Aorta (tissue), 5 donors: Measurements from ENCODE around the gene STXBP5. TPM values are rescaled to one million over a fixed set of nuclear protein-coding genes. Genes with fewer than 3 reads are reported as not detected.
A peak's percentile ranks its signal among the peaks of the same experiment; 100 is the strongest.

Source experiments
- ATAC-seq: fragments of 200-7000 bp; cut with Tn5 transposase; one replicate; pipeline ENCODE4 v1.9.1; 2022; ENCODE audit warnings: moderate library complexity; ENCODE audit not compliant: low FRiP score
- DNase-seq, 2 donors: peaks; one replicate each; pipeline ENCODE4 v3.0.0-alpha.2; 2020
- H3K27ac ChIP-seq, 2 donors: one replicate each; pipeline ENCODE4 v1.5.1; 2013; ENCODE audit warnings: low read length in 2 of 2, mild to moderate bottlenecking in 2 of 2, moderate library complexity in 2 of 2, control low read depth in 1 of 2, inconsistent platforms in 1 of 2, low read depth in 1 of 2
- H3K27me3 ChIP-seq, 2 donors: one replicate each; pipeline ENCODE4 v1.6.1; 2013; ENCODE audit warnings: control low read depth in 1 of 2, low read length in 1 of 2, mild to moderate bottlenecking in 1 of 2, moderate library complexity in 1 of 2; ENCODE audit not compliant: insufficient read depth in 2 of 2, control insufficient read depth in 1 of 2
- H3K36me3 ChIP-seq, 2 donors: one replicate each; pipeline ENCODE4 v1.6.1; 2013; ENCODE audit warnings: control low read depth in 1 of 2, low read length in 1 of 2, mild to moderate bottlenecking in 1 of 2; ENCODE audit not compliant: insufficient read depth in 2 of 2, control insufficient read depth in 1 of 2
- H3K4me1 ChIP-seq, 2 donors: one replicate each; pipeline ENCODE4 v1.6.1; 2013; ENCODE audit warnings: low read length in 2 of 2, control low read depth in 1 of 2, mild to moderate bottlenecking in 1 of 2, moderate library complexity in 1 of 2; ENCODE audit not compliant: insufficient read depth in 2 of 2, control insufficient read depth in 1 of 2
- H3K4me3 ChIP-seq, 2 donors: one replicate each; pipeline ENCODE4 v1.5.1; 2013; ENCODE audit warnings: low read length in 2 of 2, control low read depth in 1 of 2, mild to moderate bottlenecking in 1 of 2
- H3K9me3 ChIP-seq: one replicate; pipeline ENCODE4 v1.6.1; 2013; ENCODE audit warnings: mild to moderate bottlenecking, low read length; ENCODE audit not compliant: control insufficient read depth
- WGBS, 2 donors: extraction: QIAGEN DNeasy Blood & Tissue Kit; methylation state at CpG; one replicate each; pipeline ENCODE4 v1.1.7; 2013; 5-methylcytosine and 5-hydroxymethylcytosine counted together
- intact Hi-C, 2 donors: fragments of 100-400 bp; cut with DNase I; formaldehyde crosslinking; loops; one replicate each; pipeline versions ENCODE4 v1.14.2 to v1.15.0; 2022
- polyA plus RNA-seq, 2 donors: library from polyadenylated mRNA; stranded (reverse); fragments of 200-250 nt; gene quantifications; one replicate each; pipeline ENCODE4 v1.2.3, GENCODE V29; 2013
- total RNA-seq, 2 donors: library from RNA; stranded (reverse); fragmentation: NEBNext Ultra II Directional; extraction: Animal tissue kit (Norgen Biotek cat#: 25700); gene quantifications; one replicate each; pipeline ENCODE4 v1.2.1, GENCODE V29; 2021
- donor health status: healthy with polysubstance abuse.
- donor health status: Bipolar disorder and iron deficiency.
- donor health status: DM: no; HTN: no; CAD: no.
- donor health status: DM: no; HTN: no; CAD: no.
- donor health status: DM: yes; HTN: yes; CAD: no.

The STXBP5 gene
- total and polyA plus RNA-seq, 4 donors = 7.1 to 28.9 (median 19.9) TPM

- no peaks in the 10 kb centered on the region for H3K9me3 ChIP-seq
- ATAC-seq = no peak
These were observed 75.2 kb downstream of the STXBP5 start for GRCh38 chr6:147279427-147279826.

GRCh38 chr6:147281895-147282565 is 77.8 kb downstream of the STXBP5 start:
- peaks cover 0 to 2% of the 10 kb centered on the region in 2 donors for H3K36me3 ChIP-seq

More at GRCh38 chr6:147279427-147279826, 75.2 kb downstream of the STXBP5 start:
- Histone ChIP-seq H3K27me3 (no peaks in the 10 kb centered on the region), H3K36me3 (peaks cover 0 to 2% of the 10 kb centered on the region in 2 donors), H3K4me3 (no peak overlapping the region), H3K4me1 (no peaks in the 10 kb centered on the region), H3K27ac (no peak overlapping the region)
- DNase-seq = no peak
- 93 to 94% methylated on average over 2 of the region's 2 CpGs for WGBS, 2 donors
- intact Hi-C loops = no loop called here

DNA sequence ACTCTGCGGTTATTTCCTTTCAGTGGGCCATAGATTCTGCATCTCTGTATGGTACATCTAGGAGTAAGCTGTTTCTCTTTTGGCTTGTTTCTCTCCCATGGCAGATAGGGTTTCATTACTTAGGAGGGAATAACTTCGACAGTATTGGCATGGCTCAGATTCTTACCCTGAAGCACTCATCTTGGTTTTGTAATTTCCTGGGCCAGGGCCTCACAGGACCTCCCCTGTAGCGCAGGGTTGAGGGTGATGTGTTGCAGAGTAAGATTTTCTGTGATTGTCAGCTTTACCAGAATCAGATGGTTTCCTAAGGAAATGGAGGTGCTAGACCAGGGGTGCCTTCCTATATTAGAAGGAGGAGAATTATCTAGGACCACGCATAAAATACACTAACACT is 78.3 kb downstream of the STXBP5 start:
- no peaks in the 10 kb centered on the region for H3K4me1 ChIP-seq
- intact Hi-C loops = no loop called here
- ATAC-seq (no peak), DNase-seq (no peak)
- WGBS, 2 donors = 89 to 91% methylated on average over 4 of the region's 4 CpGs
- H3K9me3 ChIP-seq = no peaks in the 10 kb centered on the region
- H3K27me3 ChIP-seq = no peaks in the 10 kb centered on the region
- H3K27ac ChIP-seq = no peak overlapping the region
- H3K36me3 ChIP-seq = peaks cover 0 to 2% of the 10 kb centered on the region in 2 donors
- H3K4me3 ChIP-seq = no peak overlapping the region

More at GRCh38 chr6:147281895-147282565, 77.8 kb downstream of the STXBP5 start:
- no peaks in the 10 kb centered on the region for H3K9me3 ChIP-seq
- no peaks in the 10 kb centered on the region for H3K27me3 ChIP-seq
- no peak overlapping the region for H3K4me3 ChIP-seq
- intact Hi-C loops = no loop called here
- DNase-seq (no peak), ATAC-seq (no peak)
- no peak overlapping the region for H3K27ac ChIP-seq
- WGBS, 2 donors = 96 to 99% methylated on average over 2 of the region's 2 CpGs
- H3K4me1 ChIP-seq = no peaks in the 10 kb centered on the region

DNA sequence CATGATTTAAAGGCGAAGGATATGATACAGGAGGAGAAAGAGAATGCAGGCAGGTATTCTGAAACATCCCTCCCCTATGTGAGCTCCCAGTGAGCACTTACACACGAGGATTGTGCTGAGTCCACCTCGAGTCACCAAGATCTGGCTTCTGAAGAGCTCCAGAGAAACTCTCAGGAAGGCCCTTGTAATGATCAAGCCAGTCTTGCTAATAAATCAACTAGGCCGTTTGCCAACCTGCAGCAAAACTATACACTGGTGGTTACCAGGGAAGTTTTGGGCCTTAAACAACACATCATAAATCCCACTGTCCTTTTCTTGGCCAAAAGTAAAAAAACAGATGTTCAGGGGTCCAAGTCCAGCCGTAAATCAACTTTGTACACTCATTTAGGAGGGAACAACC is 79.2 kb downstream of the STXBP5 start:
- Histone ChIP-seq H3K36me3 (peaks cover 0 to 2% of the 10 kb centered on the region in 2 donors), H3K4me1 (peaks cover 0 to 2% of the 10 kb centered on the region in 2 donors), H3K9me3 (no peaks in the 10 kb centered on the region), H3K27ac (no peak overlapping the region), H3K27me3 (no peaks in the 10 kb centered on the region), H3K4me3 (no peak overlapping the region)
- ATAC-seq = no peak
- WGBS, 2 donors = 69 to 74% methylated on average over 5 of the region's 5 CpGs
- intact Hi-C loops = no loop called here
- no peak for DNase-seq

DNA sequence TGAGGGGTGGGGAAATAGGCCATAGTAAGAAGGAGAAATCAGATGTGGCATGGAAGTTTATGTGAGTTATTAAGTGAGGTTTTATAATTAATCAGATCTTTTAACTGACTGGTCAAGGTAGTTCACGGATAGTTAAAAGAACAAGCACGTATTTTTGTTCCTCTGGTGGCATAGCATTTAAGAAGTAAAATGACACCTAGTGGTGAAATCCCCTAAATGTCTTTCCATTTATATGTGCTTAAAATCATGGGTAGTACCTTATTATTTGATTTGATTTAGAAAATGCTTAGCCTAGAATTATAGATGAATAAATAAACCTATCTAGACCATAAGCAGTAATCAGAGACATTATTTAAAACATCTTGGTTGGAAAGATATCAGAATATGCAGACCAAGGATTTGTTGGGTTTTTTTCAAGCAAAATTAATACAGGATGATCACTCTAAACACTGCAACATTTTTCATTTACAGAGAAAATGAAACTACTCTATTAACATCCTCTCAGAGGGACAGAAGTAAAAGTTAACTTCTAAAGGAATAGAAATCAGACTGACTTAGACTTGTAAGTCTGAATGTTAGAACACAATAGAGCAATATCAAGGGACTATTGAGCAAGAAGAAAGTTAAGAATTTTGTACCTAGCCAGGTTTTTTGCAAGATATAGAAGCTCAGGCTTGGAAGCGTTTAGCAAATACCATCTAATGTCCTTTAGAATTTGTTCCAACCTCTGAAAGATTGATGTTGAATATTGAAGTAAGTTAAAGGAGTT is 81.1 kb downstream of the STXBP5 start:
- no peak overlapping the region for H3K4me3 ChIP-seq
- peaks cover 0 to 2% of the 10 kb centered on the region in 2 donors for H3K4me1 ChIP-seq
- H3K9me3 ChIP-seq = no peaks in the 10 kb centered on the region
- no peaks in the 10 kb centered on the region for H3K36me3 ChIP-seq
- WGBS, 2 donors = 24 to 29% methylated on average over 3 of the region's 3 CpGs
- intact Hi-C loops = loop anchor here (2.0 to 5.0 kb wide), 3 partner anchors 83 to 428 kb away; partner anchors contain the start of gene STXBP5 (in 1 of the 2)
- ATAC-seq = peak; percentile 81
- no peak for DNase-seq
- H3K27me3 ChIP-seq = no peaks in the 10 kb centered on the region
- H3K27ac ChIP-seq = no peak overlapping the region

DNA sequence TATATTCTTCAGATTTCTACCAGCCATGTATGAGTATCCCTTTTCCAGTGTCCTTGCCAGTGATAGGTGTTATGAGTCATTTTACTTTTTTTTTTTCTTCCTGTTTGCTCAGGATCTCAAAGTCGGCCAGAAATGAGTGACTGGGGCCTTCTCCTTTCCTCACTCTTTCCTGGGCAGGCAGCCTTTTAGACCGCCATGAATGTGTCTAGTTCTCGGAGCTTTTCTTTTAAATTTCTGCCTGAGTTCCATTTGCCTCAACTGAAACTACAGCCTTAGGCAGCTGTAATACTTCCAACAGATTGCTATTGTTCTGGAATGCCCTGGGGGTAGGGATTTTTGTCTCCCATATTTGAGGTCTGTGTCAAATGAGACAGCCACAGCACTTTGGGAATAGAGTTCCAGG is 83.7 kb downstream of the STXBP5 start:
- intact Hi-C loops = loop anchor here in 1 of 2 donors (5.0 kb wide), 1 partner anchor 86 kb away; the partner anchor contains the start of gene STXBP5
- H3K9me3 ChIP-seq = no peaks in the 10 kb centered on the region
- ATAC-seq (no peak), DNase-seq (no peak)
- H3K4me1 ChIP-seq = peaks cover 0 to 2% of the 10 kb centered on the region in 2 donors
- WGBS, 2 donors = 56 to 60% methylated on average over 3 of the region's 3 CpGs
- H3K27ac ChIP-seq = no peak overlapping the region
- no peak overlapping the region for H3K4me3 ChIP-seq
- H3K27me3 ChIP-seq = no peaks in the 10 kb centered on the region
- no peaks in the 10 kb centered on the region for H3K36me3 ChIP-seq

DNA sequence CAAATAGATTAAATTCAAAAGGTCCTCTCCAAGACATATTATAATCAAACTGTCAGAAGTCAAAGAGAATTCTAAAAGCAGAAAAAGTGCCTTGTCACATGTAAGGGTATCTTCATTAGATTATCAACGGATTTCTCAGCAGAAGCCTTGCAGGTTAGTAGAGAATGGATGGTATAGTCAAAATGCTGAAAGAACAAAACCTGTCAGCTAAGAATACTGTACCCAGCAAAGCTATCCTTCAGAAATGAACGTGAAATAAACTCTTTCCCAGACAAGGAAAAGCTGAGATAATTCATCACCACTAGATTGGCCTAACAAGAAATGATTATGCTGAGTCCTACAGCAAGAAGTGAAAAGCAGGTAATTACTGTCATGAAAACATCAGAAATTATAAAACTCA is 92.9 kb downstream of the STXBP5 start:
- peaks cover 0 to 2% of the 10 kb centered on the region in 2 donors for H3K36me3 ChIP-seq
- H3K4me1 ChIP-seq = no peaks in the 10 kb centered on the region
- intact Hi-C loops = no loop called here
- WGBS, 2 donors = 97% methylated on average over 2 of the region's 2 CpGs
- DNase-seq = no peak
- peaks cover 3% of the 10 kb centered on the region for H3K9me3 ChIP-seq
- no peak overlapping the region for H3K4me3 ChIP-seq
- ATAC-seq = no peak
- H3K27me3 ChIP-seq = no peaks in the 10 kb centered on the region
- no peak overlapping the region for H3K27ac ChIP-seq

DNA sequence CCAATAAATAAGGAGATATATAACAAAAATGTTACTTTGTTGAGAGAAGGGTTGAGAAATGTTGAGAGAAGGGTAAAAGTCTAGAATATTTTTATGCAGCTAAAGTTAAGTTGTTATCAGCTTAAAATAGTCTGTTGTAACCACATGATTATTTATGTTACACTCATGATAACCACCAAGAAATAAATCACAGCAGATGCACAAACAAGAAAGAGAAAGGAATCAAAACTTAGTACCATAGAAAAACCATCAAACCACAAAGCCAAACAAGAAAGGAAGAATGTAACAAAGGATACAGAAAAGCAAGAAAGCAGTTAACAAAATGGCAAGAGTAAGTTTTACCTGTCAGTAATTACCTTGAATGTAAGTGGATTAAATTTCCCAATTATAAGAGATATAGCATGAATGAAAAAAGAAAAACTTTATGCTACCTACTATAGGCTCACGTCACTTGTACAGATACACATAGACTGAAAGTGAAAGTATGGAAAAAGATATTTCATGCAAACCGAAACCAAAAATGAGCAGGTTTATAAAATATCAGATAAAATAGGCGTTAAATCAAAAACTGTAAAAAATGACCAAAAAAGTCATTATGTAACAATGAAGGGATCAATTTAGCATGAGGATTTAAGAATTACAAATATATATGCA is 93.6 kb downstream of the STXBP5 start:
- peaks cover 0 to 2% of the 10 kb centered on the region in 2 donors for H3K36me3 ChIP-seq
- intact Hi-C loops = no loop called here

More for the DNA sequence above, 93.6 kb downstream of the STXBP5 start:
- Histone ChIP-seq H3K4me1 (no peaks in the 10 kb centered on the region), H3K27me3 (no peaks in the 10 kb centered on the region), H3K4me3 (no peak overlapping the region), H3K9me3 (peaks cover 3% of the 10 kb centered on the region), H3K27ac (no peak overlapping the region)
- no peak for DNase-seq
- no peak for ATAC-seq
- 97% methylated on average over 3 of the region's 3 CpGs for WGBS, 2 donors
